T-cell (primary cell): ENCODE results near the gene THAP8. TPM values are rescaled to one million over a fixed set of nuclear protein-coding genes. Genes with fewer than 3 reads are reported as not detected.

Source experiments
- ATAC-seq, 4 experiments: fragments of 200-7000 bp in 3 of 4; fragments of 150-1000 bp in 1 of 4; cut with Tn5 transposase; replicated peaks in 1 of 4; 1 replicate in 3 of 4; 2 replicates in 1 of 4; pipeline ENCODE4 v1.10.0; 2021; ENCODE audit warnings: moderate library complexity in 3 of 4, mild to moderate bottlenecking in 2 of 4, moderate number of reproducible peaks in 1 of 4
- CTCF ChIA-PET, 2 donors: fragments of 300-600 bp; sonication (Branson Sonifier 250); formaldehyde crosslinking; loops; one replicate each; lab custom pipeline; 2022; ENCODE audit warnings: antibody characterized with exemption in 2 of 2; lab: Charles Lee
- POLR2A ChIA-PET, 2 donors: fragments of 300-600 bp; sonication (Branson Sonifier 250); formaldehyde crosslinking; loops; one replicate each; lab custom pipeline; 2022; ENCODE audit warnings: antibody characterized with exemption in 2 of 2; lab: Charles Lee
- DNase-seq, 35 experiments: peaks; one replicate each; pipeline versions ENCODE4 v3.0.0 to v3.0.0-alpha.2; 2013 to 2023
- H3K27ac ChIP-seq: one replicate; pipeline ENCODE4 v1.5.1; 2013; ENCODE audit warnings: low read length
- H3K27me3 ChIP-seq, 2 experiments: replicated peaks in 1 of 2; 1 replicate in 1 of 2; 2 replicates in 1 of 2; pipeline versions ENCODE4 v1.6.1 to v1.7.0; 2013; ENCODE audit warnings: low read length in 1 of 2, mixed read lengths in 1 of 2; ENCODE audit not compliant: control insufficient read depth in 2 of 2, insufficient read depth in 2 of 2; ENCODE audit errors: extremely low read depth in 1 of 2
- H3K36me3 ChIP-seq, 2 donors: 1 replicate in 1 of 2; 2 replicates in 1 of 2; pipeline versions ENCODE4 v1.6.1 to v1.7.0; 2013; ENCODE audit warnings: low read length in 1 of 2; ENCODE audit not compliant: control insufficient read depth in 2 of 2, insufficient read depth in 1 of 2; ENCODE audit errors: extremely low read depth in 1 of 2
- H3K4me1 ChIP-seq, 2 experiments: 1 replicate in 1 of 2; 2 replicates in 1 of 2; pipeline versions ENCODE4 v1.6.1 to v1.7.0; 2013; ENCODE audit warnings: low read length in 2 of 2, mixed read lengths in 1 of 2; ENCODE audit not compliant: insufficient read depth in 2 of 2, control insufficient read depth in 1 of 2; ENCODE audit errors: extremely low read depth in 1 of 2
- H3K4me3 ChIP-seq, 2 donors: 1 replicate in 1 of 2; 2 replicates in 1 of 2; pipeline versions ENCODE4 v1.5.1 to v1.7.0; 2013; ENCODE audit warnings: mild to moderate bottlenecking in 2 of 2, low read length in 1 of 2, moderate library complexity in 1 of 2; ENCODE audit not compliant: control insufficient read depth in 1 of 2; ENCODE audit errors: extremely low read depth in 1 of 2
- H3K9me3 ChIP-seq: 2 replicates; pipeline ENCODE4 v1.7.0; 2013
- H3K27ac Mint-ChIP-seq, 2 donors: one replicate each; pipeline ENCODE4 v1.8.0; 2020 to 2021; ENCODE audit warnings: mild to moderate bottlenecking in 2 of 2, mixed read lengths in 2 of 2
- H3K27me3 Mint-ChIP-seq, 2 donors: one replicate each; pipeline ENCODE4 v1.8.0; 2021 to 2022; ENCODE audit warnings: mixed read lengths in 2 of 2
- H3K36me3 Mint-ChIP-seq: one replicate; pipeline ENCODE4 v1.8.0; 2021; ENCODE audit warnings: mixed read lengths
- H3K4me1 Mint-ChIP-seq, 3 donors: one replicate each; pipeline ENCODE4 v1.8.0; 2020 to 2022; ENCODE audit warnings: mixed read lengths in 3 of 3, mild to moderate bottlenecking in 1 of 3
- H3K4me3 Mint-ChIP-seq, 3 donors: one replicate each; pipeline ENCODE4 v1.8.0; 2020 to 2022; ENCODE audit warnings: mild to moderate bottlenecking in 3 of 3, mixed read lengths in 3 of 3, moderate library complexity in 3 of 3
- H3K9me3 Mint-ChIP-seq, 3 donors: one replicate each; pipeline ENCODE4 v1.8.0; 2020 to 2022; ENCODE audit warnings: mixed read lengths in 3 of 3
- WGBS: methylation state at CpG from one replicate; pipeline ENCODE4 v1.1.5; 2013; ENCODE audit warnings: missing lambda C conversion rate; ENCODE audit not compliant: insufficient coverage; 5-methylcytosine and 5-hydroxymethylcytosine counted together
- total RNA-seq, 35 experiments: library from RNA in 6 of 35; stranded (reverse) in 6 of 35; fragments of 120-200 nt in 1 of 35; gene quantifications; one replicate each; pipeline versions ENCODE4 v1.2.1 to v1.2.4 and lab custom pipeline; 2013 to 2026

Gene THAP8
- total RNA-seq, 5 donors from 2014 or later (not counting 1 experiment from before 2014, with no cell fraction given), result 2.6 to 8.0 (median 4.7) TPM

DNA sequence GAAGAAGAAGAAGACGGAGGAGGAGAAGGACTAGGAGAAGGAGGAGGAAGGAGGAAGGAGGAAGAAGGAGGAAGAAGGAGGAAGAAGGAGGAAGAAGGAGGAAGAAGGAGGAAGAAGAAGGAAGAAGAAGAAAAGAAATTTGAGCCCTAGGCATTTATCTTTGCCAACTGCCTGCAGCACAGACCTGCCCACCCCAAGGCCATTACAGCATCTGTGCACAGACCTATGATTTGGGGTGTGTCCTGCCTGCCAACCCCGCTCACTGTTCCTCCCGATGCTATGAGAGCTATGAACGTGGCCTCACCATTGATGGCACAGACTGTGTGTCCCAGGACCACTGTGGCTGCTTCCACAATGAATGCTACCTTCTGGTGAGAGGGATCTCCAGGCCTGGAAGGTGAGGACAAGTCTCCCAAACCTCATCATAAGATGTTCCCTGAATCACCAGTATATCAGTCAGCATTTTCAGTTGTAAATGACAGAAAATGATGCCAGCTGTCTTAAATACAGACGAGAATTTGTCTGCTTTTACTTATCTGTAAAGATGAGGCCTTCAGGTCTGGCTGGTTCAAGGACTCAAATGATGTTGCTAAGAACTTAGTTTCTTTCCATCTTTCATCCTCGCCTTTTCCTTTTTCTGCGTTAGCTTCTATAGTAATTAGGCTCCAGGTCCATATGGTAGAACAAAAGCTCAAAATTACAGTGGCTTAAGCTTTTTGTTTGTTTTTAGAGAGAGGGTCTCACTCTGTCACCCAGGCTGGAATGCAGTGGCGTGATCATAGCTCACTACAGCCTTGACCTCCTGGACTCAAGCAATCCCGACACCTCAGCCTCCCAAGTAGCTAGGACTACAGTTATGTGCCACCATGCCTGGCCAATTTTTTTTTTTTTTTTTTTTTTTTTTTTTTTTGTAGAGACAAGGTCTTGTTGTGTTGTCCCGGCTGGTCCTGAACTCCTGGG is 63.0 kb downstream of the THAP8 start:
- Histone ChIP-seq H3K9me3 (no peaks in the 10 kb centered on the region), H3K4me3 (no peak overlapping the region), H3K36me3 (no peaks in the 10 kb centered on the region), H3K27me3 (peaks cover 0 to 37% of the 10 kb centered on the region in 2 experiments), H3K27ac (no peak overlapping the region), H3K4me1 (peaks cover 4 to 37% of the 10 kb centered on the region in 2 experiments)
- Mint-ChIP-seq H3K4me3 (no peak overlapping the region), H3K4me1 (peaks cover 17 to 21% (median 18%) of the 10 kb centered on the region in 3 donors), H3K27ac (no peak overlapping the region), H3K36me3 (no peaks in the 10 kb centered on the region), H3K9me3 (no peaks in the 10 kb centered on the region), H3K27me3 (peaks cover 8 to 11% of the 10 kb centered on the region in 2 donors)
- ChIA-PET CTCF (interaction anchor here in 1 of 2 donors (0.7 kb wide), 2 partner anchors 9 kb away, joined by 3 read pairs; no protein-coding TSS in a partner anchor), POLR2A (interaction anchor here in 1 of 2 donors (1.1 kb wide), 1 partner anchor 23 kb away, joined by 3 read pairs; the partner anchor contains the start of gene ALKBH6)
- no peak for DNase-seq
- WGBS, result 89% methylated on average over 4 of the region's 10 CpGs
- no peak for ATAC-seq

DNA sequence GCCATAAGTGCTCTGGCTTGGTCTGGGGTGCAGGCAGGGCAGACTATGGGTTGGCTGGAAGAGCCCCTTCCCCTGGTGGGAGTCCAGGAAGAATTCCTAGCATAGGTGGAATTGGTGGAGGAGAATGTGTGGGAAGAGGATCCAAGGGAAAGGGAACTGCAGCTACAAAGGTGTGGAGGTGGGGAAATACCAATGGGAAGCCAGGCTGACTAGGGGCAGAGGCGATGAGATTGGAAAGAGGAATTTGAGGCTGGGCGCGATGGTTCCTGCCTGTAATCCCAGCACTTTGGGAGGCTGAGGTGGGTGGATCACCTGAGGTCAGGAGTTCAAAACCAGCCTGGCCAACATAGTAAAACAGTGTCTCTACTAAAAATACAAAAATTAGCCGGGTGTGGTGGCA is 63.9 kb downstream of the THAP8 start:
- POLR2A ChIA-PET, result interaction anchor here in 1 of 2 donors (0.5 kb wide), 1 partner anchor 11 kb away, joined by 3 read pairs; no protein-coding TSS in a partner anchor
- ATAC-seq, result no peak
- WGBS, result 100% methylated on average over 3 of the region's 4 CpGs

DNA sequence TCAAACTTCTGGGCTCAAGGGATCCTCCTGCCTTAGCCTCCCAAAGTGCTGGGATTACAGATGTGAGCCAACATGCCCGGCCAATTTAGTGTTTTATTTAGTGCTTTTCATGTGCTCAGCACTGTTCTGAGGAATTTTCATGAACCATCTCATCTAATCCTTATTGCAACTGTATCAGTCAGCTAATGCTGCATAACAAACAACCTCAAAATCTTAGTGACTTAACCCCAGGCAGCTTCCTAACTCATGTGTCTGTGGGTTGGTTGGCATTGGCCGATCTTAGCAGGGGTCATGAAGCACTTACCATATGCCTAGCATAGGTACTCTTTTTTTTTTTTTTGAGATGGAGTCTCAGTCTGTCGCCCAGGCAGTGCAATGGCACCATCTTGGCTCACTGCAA is 65.3 kb downstream of the THAP8 start:
- POLR2A ChIA-PET, result no interaction called here
- H3K4me1 ChIP-seq, result peaks cover 0 to 19% of the 10 kb centered on the region in 2 experiments
- Mint-ChIP-seq H3K4me1 (peaks cover 6 to 15% (median 6%) of the 10 kb centered on the region in 3 donors), H3K36me3 (no peaks in the 10 kb centered on the region), H3K4me3 (no peak overlapping the region), H3K27ac (no peak overlapping the region), H3K9me3 (no peaks in the 10 kb centered on the region), H3K27me3 (peaks cover 30 to 34% of the 10 kb centered on the region in 2 donors)
- no peaks in the 10 kb centered on the region for H3K36me3 ChIP-seq
- ATAC-seq (no peak), DNase-seq (no peak)
- no peaks in the 10 kb centered on the region for H3K9me3 ChIP-seq
- CTCF ChIA-PET, result interaction anchor here in 1 of 2 donors (0.7 kb wide), 1 partner anchor 405 kb away, joined by 4 read pairs; no protein-coding TSS in a partner anchor
- WGBS, result 100% methylated on average over 1 of the region's 3 CpGs
- H3K4me3 ChIP-seq, result no peak overlapping the region
- peaks cover 0 to 58% of the 10 kb centered on the region in 2 experiments for H3K27me3 ChIP-seq
- H3K27ac ChIP-seq, result no peak overlapping the region

More for the DNA sequence above, 63.9 kb downstream of the THAP8 start:
- peaks cover 17 to 20% of the 10 kb centered on the region in 2 donors for H3K27me3 Mint-ChIP-seq
- Histone ChIP-seq H3K27ac (no peak overlapping the region), H3K4me1 (peaks cover 0 to 30% of the 10 kb centered on the region in 2 experiments), H3K27me3 (peaks cover 0 to 46% of the 10 kb centered on the region in 2 experiments), H3K9me3 (no peaks in the 10 kb centered on the region), H3K36me3 (no peaks in the 10 kb centered on the region), H3K4me3 (no peak overlapping the region)
- DNase-seq, result no peak
- H3K27ac Mint-ChIP-seq, result no peak overlapping the region
- H3K4me3 Mint-ChIP-seq, result no peak overlapping the region
- H3K4me1 Mint-ChIP-seq, result peaks cover 12 to 21% (median 12%) of the 10 kb centered on the region in 3 donors
- CTCF ChIA-PET, result no interaction called here
- no peaks in the 10 kb centered on the region for H3K9me3 Mint-ChIP-seq
- no peaks in the 10 kb centered on the region for H3K36me3 Mint-ChIP-seq

DNA sequence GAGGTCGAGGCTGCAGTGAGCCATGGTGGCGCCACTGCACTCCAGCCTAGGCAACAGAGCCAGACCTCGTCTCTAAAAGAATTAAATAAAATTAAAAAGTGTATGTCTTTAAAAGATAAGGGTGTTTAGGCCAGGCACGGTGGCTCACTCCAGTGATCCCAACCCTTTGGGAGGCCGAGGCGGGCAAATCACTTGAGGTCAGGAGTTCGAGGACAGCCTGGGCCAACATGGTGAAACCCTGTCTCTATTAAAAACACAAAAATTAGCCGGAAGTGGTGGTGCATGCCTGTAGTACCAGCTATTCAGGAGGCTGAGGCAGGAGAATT is 66.6 kb downstream of the THAP8 start:
- no peak overlapping the region for H3K27ac ChIP-seq
- H3K4me1 Mint-ChIP-seq, result peaks cover 6 to 15% (median 6%) of the 10 kb centered on the region in 3 donors
- no peaks in the 10 kb centered on the region for H3K9me3 ChIP-seq
- H3K27me3 Mint-ChIP-seq, result peaks cover 35 to 43% of the 10 kb centered on the region in 2 donors
- H3K27me3 ChIP-seq, result peaks cover 0 to 70% of the 10 kb centered on the region in 2 experiments
- peaks cover 0 to 16% of the 10 kb centered on the region in 2 experiments for H3K4me1 ChIP-seq
- H3K9me3 Mint-ChIP-seq, result no peaks in the 10 kb centered on the region
- DNase-seq (no peak), ATAC-seq (peak in 2 of 4 experiments; percentile 24)
- no peak overlapping the region for H3K27ac Mint-ChIP-seq
- ChIA-PET POLR2A (no interaction called here), CTCF (interaction anchor here in 1 of 2 donors (0.7 kb wide), 1 partner anchor 1485 kb away, joined by 3 read pairs; no protein-coding TSS in a partner anchor)
- H3K36me3 ChIP-seq, result no peaks in the 10 kb centered on the region
- no CpG with 5 or more reads among the region's 8 CpGs for WGBS
- H3K4me3 ChIP-seq, result no peak overlapping the region
- peak overlapping the region in 2 of 3 donors; percentile 24 to 76 for H3K4me3 Mint-ChIP-seq
- H3K36me3 Mint-ChIP-seq, result no peaks in the 10 kb centered on the region

DNA sequence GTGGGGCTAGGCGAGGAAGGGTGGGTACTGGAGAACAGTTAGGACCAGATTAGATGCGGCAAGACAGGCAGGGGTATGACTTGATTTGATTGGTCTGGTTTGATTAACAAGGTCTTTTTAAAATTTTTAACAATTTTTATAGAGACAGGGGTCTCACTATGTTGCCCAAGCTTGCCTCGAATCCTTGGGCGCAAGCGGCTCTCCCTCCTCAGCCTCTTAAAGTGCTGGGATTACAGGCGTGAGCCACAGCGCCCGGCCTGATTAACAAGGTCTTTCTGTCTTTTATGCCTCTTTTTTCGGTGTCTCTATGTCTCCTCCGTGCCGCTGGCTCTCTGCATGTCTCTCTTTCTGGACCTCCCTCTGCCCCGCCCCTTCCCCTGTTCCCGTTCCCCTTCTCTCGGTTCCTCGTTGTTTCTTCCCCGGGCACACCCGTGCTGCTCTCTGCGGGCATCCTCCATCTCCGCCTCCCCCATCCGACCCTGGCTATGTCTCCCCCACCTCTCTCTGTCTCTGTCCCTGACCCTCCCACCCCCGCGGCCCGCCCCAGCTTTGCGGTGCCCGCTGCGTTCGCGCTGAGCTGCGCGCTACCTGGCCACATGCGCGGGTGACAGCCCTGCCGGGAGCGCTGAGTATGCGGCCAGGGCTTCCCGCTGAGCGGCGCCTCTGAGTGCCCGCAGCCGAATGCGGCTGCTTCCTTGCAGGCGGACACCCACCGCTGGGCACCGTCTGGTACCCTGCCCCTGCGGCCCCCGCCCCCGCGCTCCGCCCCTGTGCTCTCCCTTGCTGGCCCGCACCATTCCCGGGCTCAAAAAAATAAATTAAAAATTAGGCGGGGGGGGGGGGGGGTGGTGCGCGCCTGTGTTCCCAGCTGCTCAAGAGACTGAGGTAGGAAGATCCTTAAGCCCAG is 67.2 kb downstream of the THAP8 start:
- no peaks in the 10 kb centered on the region for H3K9me3 Mint-ChIP-seq
- Histone ChIP-seq H3K9me3 (no peaks in the 10 kb centered on the region), H3K27ac (no peak overlapping the region), H3K4me3 (peak overlapping the region; percentile 10 to 32), H3K27me3 (peaks cover 0 to 75% of the 10 kb centered on the region in 2 experiments), H3K36me3 (no peaks in the 10 kb centered on the region), H3K4me1 (peaks cover 0 to 16% of the 10 kb centered on the region in 2 experiments)
- peaks cover 6 to 15% (median 6%) of the 10 kb centered on the region in 3 donors for H3K4me1 Mint-ChIP-seq
- 10% methylated on average over 43 of the region's 54 CpGs for WGBS
- CTCF ChIA-PET, result interaction anchor here in 1 of 2 donors (0.7 kb wide), 1 partner anchor 1484 kb away, joined by 3 read pairs; no protein-coding TSS in a partner anchor
- DNase-seq (peak in 7 of 35 experiments; percentile 10 to 40 (median 19)), ATAC-seq (peak; percentile 63 to 77 (median 71))
- H3K36me3 Mint-ChIP-seq, result no peaks in the 10 kb centered on the region
- POLR2A ChIA-PET, result interaction anchor here in 1 of 2 donors (0.6 kb wide), 1 partner anchor 21 kb away, joined by 3 read pairs; no protein-coding TSS in a partner anchor
- H3K4me3 Mint-ChIP-seq, result peak overlapping the region; percentile 72 to 79 (median 76)
- H3K27me3 Mint-ChIP-seq, result peaks cover 35 to 43% of the 10 kb centered on the region in 2 donors
- no peak overlapping the region for H3K27ac Mint-ChIP-seq
